Common myeloid progenitor, CD34-positive (primary cell): ENCODE data around the gene FBXL16.

Experiments used
- CTCF ChIA-PET: fragments of 350-600 bp; sonication (Branson Sonifier 250); formaldehyde crosslinking; loops from one replicate; lab custom pipeline; 2021; ENCODE audit warnings: antibody characterized with exemption; lab: Charles Lee
- POLR2A ChIA-PET: fragments of 350-600 bp; sonication (Branson Sonifier 250); formaldehyde crosslinking; loops from one replicate; lab custom pipeline; 2021; ENCODE audit warnings: antibody characterized with exemption; lab: Charles Lee
- DNase-seq, 3 donors: peaks; one replicate each; pipeline versions ENCODE4 v3.0.0 to v3.0.0-alpha.2; 2013
- H3K27ac ChIP-seq, 2 experiments: 1 replicate in 1 of 2; 2 replicates in 1 of 2; pipeline ENCODE4 v1.7.0; 2013; ENCODE audit warnings: inconsistent platforms in 2 of 2, low read length in 2 of 2, mild to moderate bottlenecking in 2 of 2, low read depth in 1 of 2, moderate library complexity in 1 of 2; ENCODE audit not compliant: severe bottlenecking in 2 of 2, insufficient read depth in 1 of 2, poor library complexity in 1 of 2
- H3K27me3 ChIP-seq, 5 experiments: replicated peaks in 2 of 5; 1 replicate in 3 of 5; 2 replicates in 2 of 5; pipeline versions ENCODE4 v1.6.1 to v1.7.0; 2013; ENCODE audit warnings: low read length in 4 of 5, mild to moderate bottlenecking in 2 of 5, moderate library complexity in 2 of 5, inconsistent platforms in 1 of 5; ENCODE audit not compliant: insufficient read depth in 5 of 5, control insufficient read depth in 4 of 5
- H3K36me3 ChIP-seq, 4 experiments: 1 replicate in 2 of 4; 2 replicates in 2 of 4; pipeline versions ENCODE4 v1.6.1 to v1.7.0; 2013; ENCODE audit warnings: low read length in 3 of 4, control low read depth in 1 of 4, mild to moderate bottlenecking in 1 of 4; ENCODE audit not compliant: control insufficient read depth in 4 of 4, insufficient read depth in 4 of 4
- H3K4me1 ChIP-seq, 4 experiments: 1 replicate in 3 of 4; 2 replicates in 1 of 4; pipeline versions ENCODE4 v1.6.1 to v1.7.1; 2013; ENCODE audit warnings: low read length in 3 of 4, mild to moderate bottlenecking in 3 of 4, control low read depth in 1 of 4, inconsistent platforms in 1 of 4, moderate library complexity in 1 of 4; ENCODE audit not compliant: control insufficient read depth in 4 of 4, insufficient read depth in 4 of 4; ENCODE audit errors: control extremely low read depth in 1 of 4
- H3K4me3 ChIP-seq, 7 experiments: 1 replicate in 4 of 7; 2 replicates in 3 of 7; pipeline versions ENCODE4 v1.5.1 to v1.7.0; 2013; ENCODE audit warnings: mild to moderate bottlenecking in 7 of 7, low read length in 6 of 7, moderate library complexity in 6 of 7, inconsistent platforms in 2 of 7, low read depth in 2 of 7, control low read depth in 1 of 7; ENCODE audit not compliant: insufficient read depth in 4 of 7, control insufficient read depth in 1 of 7; ENCODE audit errors: extremely low read depth in 1 of 7
- H3K9me3 ChIP-seq, 5 experiments: 1 replicate in 4 of 5; 2 replicates in 1 of 5; pipeline versions ENCODE4 v1.6.1 to v1.7.1; 2013; ENCODE audit warnings: low read length in 4 of 5, mild to moderate bottlenecking in 2 of 5, inconsistent platforms in 1 of 5, low read depth in 1 of 5, moderate library complexity in 1 of 5; ENCODE audit not compliant: control insufficient read depth in 4 of 5, insufficient read depth in 2 of 5; ENCODE audit errors: control extremely low read depth in 1 of 5
- WGBS: methylation state at CpG from one replicate; pipeline ENCODE4 v1.1.5; 2013; ENCODE audit not compliant: insufficient coverage; 5-methylcytosine and 5-hydroxymethylcytosine counted together

The FBXL16 gene

DNA sequence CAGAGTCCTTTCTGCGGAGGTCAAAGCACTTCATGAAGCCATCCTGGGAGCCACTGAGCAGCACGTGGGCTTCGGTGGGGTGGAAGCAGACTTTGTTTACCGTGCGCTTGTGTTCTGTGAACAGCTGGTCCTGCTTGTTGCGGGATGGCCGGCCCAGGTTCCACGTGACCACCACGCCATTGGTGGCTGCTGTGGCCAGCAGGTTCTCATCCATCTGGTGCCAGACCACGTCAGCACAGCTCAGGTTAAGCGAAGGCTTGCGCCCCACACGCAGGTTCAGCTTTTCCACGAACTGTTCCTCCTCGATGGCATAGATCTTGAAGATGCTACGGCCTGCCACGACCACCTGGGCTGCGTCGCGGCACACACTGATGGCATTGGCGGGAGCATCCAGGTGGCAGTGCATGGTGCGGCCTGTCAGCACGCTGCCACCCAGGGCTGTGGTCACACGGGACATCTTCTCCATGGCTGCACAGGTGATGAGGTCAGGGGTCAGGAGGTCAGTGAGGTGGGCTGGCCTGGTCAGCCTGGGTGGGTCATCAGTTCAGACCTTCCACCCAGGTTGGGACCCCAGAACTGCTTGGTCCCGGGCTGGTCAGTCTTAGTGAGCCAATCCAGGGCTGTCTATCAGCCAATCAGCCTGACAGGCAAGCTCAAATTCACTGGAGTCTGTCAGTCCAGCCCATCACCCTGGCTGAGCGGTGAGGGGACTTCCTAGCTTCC lies 16.3 kb downstream of the FBXL16 start:
- peak overlapping the region; percentile 66 to 91 for H3K27ac ChIP-seq
- 91% methylated on average over 23 of the region's 26 CpGs for WGBS
- CTCF ChIA-PET = interaction anchor here (0.6 to 1.8 kb wide), 9 partner anchors 8 to 35 kb away, joined by 3 to 7 read pairs (median 3); partner anchors contain the start of gene RHOT2

DNA sequence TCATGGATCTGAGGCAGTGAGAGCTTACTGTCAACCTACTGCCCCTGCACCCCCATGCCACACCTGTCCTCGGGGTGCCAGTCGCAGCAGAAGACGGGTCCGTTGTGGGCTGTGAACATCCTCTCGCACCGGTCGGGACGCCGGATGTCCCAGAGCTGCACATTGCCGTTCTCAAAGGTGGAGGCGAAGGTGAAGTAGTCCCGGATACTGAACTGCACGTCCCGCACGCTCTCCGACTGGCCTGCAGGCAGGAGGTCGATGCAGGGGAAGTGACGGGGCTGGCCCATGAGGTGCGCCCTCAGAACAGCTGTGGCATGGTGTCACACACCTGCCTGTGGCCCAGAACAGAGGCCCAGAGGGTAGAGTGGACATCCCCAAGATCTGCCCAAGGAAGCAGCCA lies 18.1 kb downstream of the FBXL16 start:
- Histone ChIP-seq H3K4me3 (no peak overlapping the region), H3K27ac (no peak overlapping the region), H3K9me3 (no peaks in the 10 kb centered on the region), H3K4me1 (peaks cover 0 to 45% (median 39%) of the 10 kb centered on the region in 4 experiments), H3K36me3 (peaks cover 0 to 37% (median 18%) of the 10 kb centered on the region in 4 experiments), H3K27me3 (peaks cover 0 to 14% (median 3%) of the 10 kb centered on the region in 5 experiments)
- over 99% methylated on average over 19 of the region's 19 CpGs for WGBS
- POLR2A ChIA-PET = no interaction called here
- DNase-seq = no peak
- CTCF ChIA-PET = interaction anchor here (1.7 to 1.8 kb wide), 2 partner anchors 22 to 25 kb away, joined by 4 to 5 read pairs; no protein-coding TSS in a partner anchor

More for the DNA sequence above, 16.3 kb downstream of the FBXL16 start:
- no peak for DNase-seq
- H3K9me3 ChIP-seq = no peaks in the 10 kb centered on the region
- peaks cover 0 to 33% (median 32%) of the 10 kb centered on the region in 4 experiments for H3K4me1 ChIP-seq
- peaks cover 2 to 32% (median 3%) of the 10 kb centered on the region in 5 experiments for H3K27me3 ChIP-seq
- peak overlapping the region; percentile 77 to 90 (median 83) for H3K4me3 ChIP-seq
- POLR2A ChIA-PET = interaction anchor here (1.3 kb wide), 2 partner anchors 13 to 40 kb away, joined by 3 to 4 read pairs; partner anchors contain the start of gene WDR90
- H3K36me3 ChIP-seq = peaks cover 0 to 28% (median 14%) of the 10 kb centered on the region in 4 experiments

DNA sequence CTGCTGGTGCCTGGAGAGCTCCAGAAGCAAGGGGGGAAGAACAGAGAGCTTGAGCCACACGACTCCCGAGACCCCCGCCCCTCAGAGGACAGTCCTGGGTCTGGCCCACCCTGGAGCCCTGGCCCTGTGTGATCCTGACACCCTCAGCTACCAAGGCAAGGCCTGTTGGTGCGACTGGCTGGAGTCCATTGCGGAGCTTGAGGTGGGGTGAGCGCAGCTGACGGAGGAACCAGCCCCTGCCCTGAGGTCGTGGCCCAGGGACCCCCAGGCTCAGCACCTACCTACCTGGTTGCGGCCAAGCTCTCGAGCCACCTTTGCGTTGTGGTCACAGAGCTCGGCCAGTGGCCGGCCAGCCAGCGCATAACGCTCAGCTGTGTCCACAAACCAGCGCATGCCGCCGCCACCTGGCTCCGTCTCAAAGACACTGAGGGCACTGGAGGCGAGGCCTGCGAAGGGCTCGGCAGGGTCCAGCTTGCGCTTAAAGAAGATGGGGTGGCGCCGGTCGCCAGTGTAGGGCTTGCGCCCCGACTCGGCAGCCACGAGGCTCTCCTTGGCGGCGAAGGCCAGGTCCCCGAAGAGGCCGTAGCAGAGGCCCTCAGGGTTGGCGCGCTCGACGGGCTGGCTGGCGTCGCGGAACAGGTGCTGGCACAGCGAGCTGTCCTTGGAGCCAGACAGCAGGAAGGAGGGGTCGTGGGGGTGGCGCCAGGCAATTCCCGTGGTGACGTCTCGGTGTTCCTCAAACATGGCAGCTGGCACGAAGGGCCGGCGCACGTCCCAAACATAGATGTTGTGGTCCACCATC lies 18.9 kb downstream of the FBXL16 start:
- 98% methylated on average over 50 of the region's 51 CpGs for WGBS
- Histone ChIP-seq H3K4me1 (peaks cover 0 to 53% (median 46%) of the 10 kb centered on the region in 4 experiments), H3K4me3 (no peak overlapping the region), H3K27ac (no peak overlapping the region), H3K27me3 (peaks cover 0 to 6% (median 0%) of the 10 kb centered on the region in 5 experiments), H3K9me3 (no peaks in the 10 kb centered on the region), H3K36me3 (peaks cover 0 to 45% (median 23%) of the 10 kb centered on the region in 4 experiments)
- no peak for DNase-seq
- POLR2A ChIA-PET = no interaction called here
- CTCF ChIA-PET = interaction anchor here (0.8 to 1.7 kb wide), 2 partner anchors 21 to 26 kb away, joined by 3 to 4 read pairs; no protein-coding TSS in a partner anchor

DNA sequence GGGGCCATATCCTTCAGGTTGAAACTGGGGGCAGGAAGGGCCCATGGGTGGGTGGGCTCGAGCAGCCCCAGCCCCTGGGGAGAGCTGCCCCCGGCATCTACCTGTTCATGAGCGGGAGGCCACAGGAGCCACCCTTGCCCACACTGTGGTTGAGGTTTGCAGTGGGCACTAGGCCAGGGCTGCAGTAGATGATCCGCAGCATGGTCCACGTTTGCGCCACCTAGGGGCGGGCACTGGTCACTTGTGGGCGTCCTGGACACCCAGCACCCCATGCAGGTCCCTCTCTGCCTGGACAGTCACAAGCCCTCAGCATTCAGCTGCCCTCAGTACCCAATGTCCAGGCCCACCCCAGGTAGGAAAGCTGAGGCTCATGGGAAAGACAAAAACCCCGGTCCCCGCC lies 19.6 kb downstream of the FBXL16 start:
- POLR2A ChIA-PET = no interaction called here

DNA sequence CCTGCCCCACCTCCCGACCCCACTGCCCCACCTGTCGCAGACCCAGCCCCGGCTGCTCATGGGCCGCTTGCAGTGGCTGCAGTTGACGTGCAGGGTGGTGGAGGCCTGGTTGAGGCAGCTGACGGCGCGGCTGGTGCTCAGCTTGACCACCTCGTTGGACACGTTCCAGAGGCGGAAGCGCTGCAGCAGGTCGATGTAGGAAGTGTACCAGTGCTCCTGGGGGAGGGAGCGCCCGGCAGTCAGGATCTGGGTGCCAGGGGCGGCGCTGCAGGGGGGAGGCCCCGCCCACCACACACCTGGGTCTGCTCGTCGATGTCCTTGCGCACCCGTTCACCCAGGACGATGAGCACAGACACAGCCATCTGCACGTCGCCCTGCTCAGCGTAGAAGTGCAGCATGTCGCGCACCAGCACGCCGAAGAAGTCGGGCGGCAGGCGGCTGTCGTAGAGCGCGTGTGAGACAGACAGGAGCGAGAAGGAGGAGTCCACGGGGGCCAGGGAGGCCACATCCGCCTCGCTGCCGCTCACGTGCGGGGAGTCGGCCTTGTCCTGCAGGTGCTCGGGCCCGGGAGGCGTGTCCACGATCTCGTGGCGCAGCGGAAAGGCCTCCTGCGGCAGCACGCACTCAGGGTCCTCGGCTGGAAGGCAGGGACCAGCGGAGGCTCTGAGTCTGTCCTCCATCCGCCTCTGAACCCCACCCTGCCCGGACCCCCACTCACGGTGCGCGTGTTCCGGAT lies 20.5 kb downstream of the FBXL16 start:
- ChIA-PET CTCF (interaction anchor here (0.6 kb wide), 2 partner anchors 31 to 40 kb away, joined by 3 to 4 read pairs; no protein-coding TSS in a partner anchor), POLR2A (no interaction called here)
- H3K27ac ChIP-seq = no peak overlapping the region

More for the DNA sequence above, 19.6 kb downstream of the FBXL16 start:
- Histone ChIP-seq H3K27me3 (peaks cover 0 to under 1% (median 0%) of the 10 kb centered on the region in 5 experiments), H3K4me1 (peaks cover 0 to 60% (median 53%) of the 10 kb centered on the region in 4 experiments), H3K9me3 (no peaks in the 10 kb centered on the region), H3K27ac (no peak overlapping the region), H3K4me3 (no peak overlapping the region), H3K36me3 (peaks cover 0 to 49% (median 23%) of the 10 kb centered on the region in 4 experiments)
- 88% methylated on average over 9 of the region's 10 CpGs for WGBS
- DNase-seq = no peak
- CTCF ChIA-PET = interaction anchor here (1.7 kb wide), 1 partner anchor 20 kb away, joined by 4 read pairs; no protein-coding TSS in a partner anchor

DNA sequence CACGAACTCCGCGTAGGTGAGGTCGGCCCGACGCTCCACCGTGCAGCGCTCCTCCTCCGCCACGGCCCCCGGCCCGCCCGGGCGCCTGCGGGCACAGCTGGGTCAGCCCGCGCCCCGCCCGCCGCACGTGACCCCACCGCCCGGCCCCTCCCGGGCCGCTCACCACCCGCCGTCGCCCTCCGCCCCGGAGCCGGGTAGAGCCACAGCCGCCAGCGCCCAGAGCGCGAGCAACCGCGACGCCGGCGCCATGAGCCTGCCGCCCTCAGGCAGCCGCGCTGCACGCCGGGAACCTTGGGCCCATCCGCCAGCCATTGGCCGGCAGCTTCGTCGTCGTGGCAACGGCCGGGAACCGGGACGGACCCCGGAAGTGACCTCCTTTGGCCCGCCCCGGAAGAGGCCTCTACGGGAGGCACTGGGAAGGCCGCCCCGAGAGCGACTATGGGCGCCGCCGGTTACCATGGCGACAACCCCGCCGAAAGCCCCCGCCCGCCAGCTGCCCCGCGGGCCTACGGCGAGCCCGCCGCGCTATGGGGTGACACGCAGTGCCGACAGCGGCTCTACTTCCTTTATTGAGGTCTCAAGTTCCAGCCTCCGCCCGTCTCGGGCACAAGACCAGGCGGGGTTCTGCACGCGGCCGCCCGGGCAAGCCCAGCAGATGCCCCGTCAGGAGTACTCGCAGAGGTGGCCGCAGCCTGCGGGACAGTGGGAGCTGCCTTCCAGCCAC lies 21.4 kb downstream of the FBXL16 start, which contains the start of gene JMJD8:
Gene JMJD8, minus strand, starts transcription at position 264 of the 724 bp plus-strand sequence. Its CDS starts 15 bp downstream, at position 249.
- peak; percentile 92 to 95 (median 93) for DNase-seq
- Histone ChIP-seq H3K36me3 (peaks cover 0 to 49% (median 23%) of the 10 kb centered on the region in 4 experiments), H3K4me1 (peaks cover 0 to 57% (median 55%) of the 10 kb centered on the region in 4 experiments), H3K27me3 (no peaks in the 10 kb centered on the region), H3K27ac (peak within 1 kb of the TSS in 1 of 2 experiments; percentile 64), H3K4me3 (peak within 1 kb of the TSS; percentile 43 to 81 (median 72)), H3K9me3 (no peaks in the 10 kb centered on the region)
- ChIA-PET CTCF (interaction anchor here (0.6 to 0.8 kb wide), 2 partner anchors 11 to 41 kb away, joined by 4 read pairs; no protein-coding TSS in a partner anchor), POLR2A (no interaction called here)
- WGBS = 2% methylated on average over 72 of the region's 91 CpGs

More for the DNA sequence above, 20.5 kb downstream of the FBXL16 start:
- peak overlapping the region in 2 of 7 experiments; percentile 77 to 81 for H3K4me3 ChIP-seq
- DNase-seq = no peak
- 98% methylated on average over 44 of the region's 61 CpGs for WGBS
- H3K36me3 ChIP-seq = peaks cover 0 to 49% (median 23%) of the 10 kb centered on the region in 4 experiments
- no peaks in the 10 kb centered on the region for H3K9me3 ChIP-seq
- H3K4me1 ChIP-seq = peaks cover 0 to 60% (median 57%) of the 10 kb centered on the region in 4 experiments
- no peaks in the 10 kb centered on the region for H3K27me3 ChIP-seq
